PC-3 (cell line): ENCODE measurements around the gene SWSAP1. TPM values are rescaled to one million over a fixed set of nuclear protein-coding genes. Genes with fewer than 3 reads are reported as not detected.

Experiments used
- ATAC-seq: fragments of 200-7000 bp; cut with Tn5 transposase; 2 replicates; pipeline ENCODE4 v1.9.1; 2020; ENCODE audit warnings: mild to moderate bottlenecking, moderate library complexity
- BruUV-seq: library from RNA; stranded (reverse); fragments of 400-500 nt; replicated peaks from 2 replicates; lab custom pipeline; 2021; lab: Mats Ljungman, UMichigan
- CTCF ChIA-PET: fragments of 300-600 bp; sonication (Branson Sonifier 250); formaldehyde crosslinking; loops from one replicate; lab custom pipeline; 2022; ENCODE audit warnings: antibody characterized with exemption; lab: Charles Lee
- POLR2A ChIA-PET: fragments of 300-600 bp; sonication (Branson Sonifier 250); formaldehyde crosslinking; loops from one replicate; lab custom pipeline; 2022; ENCODE audit warnings: antibody characterized with exemption; ENCODE audit not compliant: unreplicated experiment; lab: Charles Lee
- DNase-seq: peaks from one replicate; pipeline ENCODE4 v3.0.0-alpha.2; 2015
- H2AFZ ChIP-seq: fragments of 300-600 bp; sonication (generic); 2 replicates; pipeline ENCODE4 v1.6.0; 2016; ENCODE audit warnings: antibody characterized with exemption, low read length
- H3F3A ChIP-seq: fragments of 300-600 bp; sonication (generic); one replicate; pipeline ENCODE4 v1.6.0; 2017; ENCODE audit warnings: antibody characterized with exemption, low read length, control low read depth, mild to moderate bottlenecking; ENCODE audit not compliant: unreplicated experiment
- H3K27ac ChIP-seq: fragments of 300-600 bp; sonication (generic); 2 replicates; pipeline ENCODE4 v1.5.1; 2016; ENCODE audit warnings: mild to moderate bottlenecking, low read length
- H3K27me3 ChIP-seq: fragments of 300-600 bp; sonication (generic); 2 replicates; pipeline ENCODE4 v1.6.1; 2016; ENCODE audit warnings: low read length, mixed read lengths
- H3K36me3 ChIP-seq: fragments of 300-600 bp; sonication (generic); 2 replicates; pipeline ENCODE4 v1.6.1; 2016; ENCODE audit warnings: low read depth, mixed run types, low read length, mixed read lengths
- H3K4me1 ChIP-seq: fragments of 300-600 bp; sonication (generic); 2 replicates; pipeline ENCODE4 v1.5.1; 2016; ENCODE audit warnings: low read length; ENCODE audit not compliant: insufficient read depth
- H3K4me2 ChIP-seq: fragments of 300-600 bp; sonication (generic); 2 replicates; pipeline ENCODE4 v1.6.0; 2016; ENCODE audit warnings: low read length
- H3K4me3 ChIP-seq: fragments of 300-600 bp; sonication (generic); 2 replicates; pipeline ENCODE4 v1.5.1; 2016; ENCODE audit warnings: mild to moderate bottlenecking, low read length, mixed read lengths
- H3K79me2 ChIP-seq: fragments of 300-600 bp; sonication (generic); 2 replicates; pipeline ENCODE4 v1.6.1; 2017; ENCODE audit warnings: low read length, mixed read lengths
- H3K9ac ChIP-seq: fragments of 300-600 bp; sonication (generic); 2 replicates; pipeline ENCODE4 v1.6.0; 2016; ENCODE audit warnings: mild to moderate bottlenecking, low read length
- H3K9me2 ChIP-seq: fragments of 300-600 bp; sonication (generic); replicated peaks from 2 replicates; pipeline ENCODE4 v1.6.1; 2016; ENCODE audit warnings: mixed run types, low read length, mixed read lengths
- H3K9me3 ChIP-seq: fragments of 300-600 bp; sonication (generic); 2 replicates; pipeline ENCODE4 v1.6.1; 2016; ENCODE audit warnings: low read length, mixed read lengths
- H4K20me1 ChIP-seq: fragments of 300-600 bp; sonication (generic); 2 replicates; pipeline ENCODE4 v1.6.1; 2016; ENCODE audit warnings: low read length, mixed read lengths
- CTCF ChIP-seq: fragments of 300-600 bp; sonication (generic); conservative IDR thresholded peaks from 2 replicates; pipeline ENCODE4 v1.5.1; 2017; ENCODE audit warnings: antibody characterized with exemption, low read depth, mild to moderate bottlenecking, low read length
- EZH2 ChIP-seq: fragments of 300-600 bp; sonication (generic); IDR thresholded peaks from one replicate; pipeline ENCODE4 v1.6.1; 2017; ENCODE audit warnings: antibody characterized with exemption, mild to moderate bottlenecking, low read length; ENCODE audit not compliant: unreplicated experiment
- EZH2phosphoT487 ChIP-seq: fragments of 300-600 bp; sonication (generic); IDR thresholded peaks from 2 replicates; pipeline ENCODE4 v1.6.1; 2018; ENCODE audit warnings: mild to moderate bottlenecking, antibody characterized with exemption, low read length, borderline replicate concordance
- intact Hi-C: fragments of 100-400 bp; cut with micrococcal nuclease; formaldehyde crosslinking; loops from 2 replicates; pipeline ENCODE4 v1.9.0; 2023
- total RNA-seq: library from RNA; depleted of rRNA; stranded (reverse); fragments of >200 nt; gene quantifications from 2 replicates; pipeline ENCODE4 v1.2.3, GENCODE V29; 2014

The SWSAP1 gene
- total RNA-seq, 1 experiment from 2014 or later: 6.1 TPM

DNA sequence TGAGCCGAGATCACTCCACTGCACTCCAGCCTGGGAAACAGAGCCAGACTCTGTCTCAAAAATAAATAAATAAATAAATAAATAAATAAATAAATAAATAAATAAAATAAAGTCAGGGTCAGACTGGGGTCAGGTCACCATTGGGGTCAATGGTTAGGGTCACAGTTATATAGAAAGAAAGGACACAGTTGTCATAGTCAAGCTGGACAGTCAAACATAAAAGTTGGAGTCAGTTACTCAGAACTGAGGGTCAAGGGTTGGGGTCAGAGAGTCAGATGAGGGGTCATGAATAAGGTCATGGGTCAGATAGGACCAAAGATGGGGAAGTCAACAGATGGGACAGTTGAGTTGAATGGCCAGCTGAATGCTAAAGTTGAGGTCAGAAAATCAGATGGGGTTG lies 26.3 kb downstream of the SWSAP1 start:
- no peaks in the 10 kb centered on the region for H3K4me1 ChIP-seq
- no TSS peak for BruUV-seq
- H3K36me3 ChIP-seq: no peaks in the 10 kb centered on the region; the same call in 1 of the 2 replicates
- TF ChIP-seq CTCF (no peak), EZH2phosphoT487 (no peak), EZH2 (no peak)
- H3K79me2 ChIP-seq: no peaks in the 10 kb centered on the region
- H3K27ac ChIP-seq: no peak overlapping the region
- H3F3A ChIP-seq: no peaks in the 10 kb centered on the region
- H3K27me3 ChIP-seq: no peaks in the 10 kb centered on the region
- no peaks in the 10 kb centered on the region for H4K20me1 ChIP-seq
- H3K4me3 ChIP-seq: no peak overlapping the region
- POLR2A ChIA-PET: no interaction called here
- no peak for ATAC-seq
- no peak overlapping the region for H3K9ac ChIP-seq
- no peaks in the 10 kb centered on the region for H3K9me3 ChIP-seq
- no peak overlapping the region for H3K4me2 ChIP-seq
- intact Hi-C loops: no loop called here
- H2AFZ ChIP-seq: no peak overlapping the region
- no peaks in the 10 kb centered on the region for H3K9me2 ChIP-seq
- no peak for DNase-seq
- CTCF ChIA-PET: no interaction called here

GRCh38 chr19:11401808-11402543 lies 27.5 kb downstream of the SWSAP1 start:
- H3K79me2 ChIP-seq: no peaks in the 10 kb centered on the region
- ChIA-PET CTCF (interaction anchor here (0.5 kb wide), 1 partner anchor 24 kb away, joined by 3 read pairs; no protein-coding TSS in a partner anchor), POLR2A (no interaction called here)
- intact Hi-C loops: no loop called here
- H3F3A ChIP-seq: no peaks in the 10 kb centered on the region
- BruUV-seq: no TSS peak
- H3K4me3 ChIP-seq: no peak overlapping the region
- TF ChIP-seq CTCF (no peak), EZH2 (no peak), EZH2phosphoT487 (no peak)
- ATAC-seq: no peak
- H3K9ac ChIP-seq: no peak overlapping the region
- no peak overlapping the region for H3K4me2 ChIP-seq
- H3K27me3 ChIP-seq: no peaks in the 10 kb centered on the region
- no peak for DNase-seq
- no peaks in the 10 kb centered on the region; the same call in 1 of the 2 replicates for H3K36me3 ChIP-seq
- H2AFZ ChIP-seq: no peak overlapping the region
- H3K4me1 ChIP-seq: no peaks in the 10 kb centered on the region
- H3K9me3 ChIP-seq: no peaks in the 10 kb centered on the region
- H3K27ac ChIP-seq: no peak overlapping the region
- H4K20me1 ChIP-seq: no peaks in the 10 kb centered on the region
- no peaks in the 10 kb centered on the region for H3K9me2 ChIP-seq

- CTCF ChIA-PET: no interaction called here
- BruUV-seq: no TSS peak
- H3K4me1 ChIP-seq: no peaks in the 10 kb centered on the region
- DNase-seq (no peak), ATAC-seq (no peak)
- H3F3A ChIP-seq: no peaks in the 10 kb centered on the region
- no peak for TF ChIP-seq EZH2phosphoT487
- no peak for TF ChIP-seq CTCF
- no peaks in the 10 kb centered on the region for H3K9me2 ChIP-seq
- H3K9me3 ChIP-seq: no peaks in the 10 kb centered on the region
- H3K27me3 ChIP-seq: no peaks in the 10 kb centered on the region
- H2AFZ ChIP-seq: no peak overlapping the region
- H3K4me3 ChIP-seq: no peak overlapping the region
- intact Hi-C loops: no loop called here
- H3K9ac ChIP-seq: no peak overlapping the region
- H3K36me3 ChIP-seq: no peaks in the 10 kb centered on the region; the same call in 1 of the 2 replicates
- H3K27ac ChIP-seq: no peak overlapping the region
- H3K4me2 ChIP-seq: no peak overlapping the region
- POLR2A ChIA-PET: no interaction called here
- no peaks in the 10 kb centered on the region for H3K79me2 ChIP-seq
- H4K20me1 ChIP-seq: no peaks in the 10 kb centered on the region
These were observed 30.2 kb downstream of the SWSAP1 start for GRCh38 chr19:11404588-11405222.
